ENCODE data around the gene PPTC7. TPM values are rescaled to one million over a fixed set of nuclear protein-coding genes. Genes with fewer than 3 reads are reported as not detected.
A peak's percentile ranks its signal among the peaks of the same experiment; 100 is the strongest.

PPTC7 gene
- total and polyA plus RNA-seq, 2 of the 4 experiments (the other 2 are of a cell fraction) = 4.1 to 6.8 TPM

DNA sequence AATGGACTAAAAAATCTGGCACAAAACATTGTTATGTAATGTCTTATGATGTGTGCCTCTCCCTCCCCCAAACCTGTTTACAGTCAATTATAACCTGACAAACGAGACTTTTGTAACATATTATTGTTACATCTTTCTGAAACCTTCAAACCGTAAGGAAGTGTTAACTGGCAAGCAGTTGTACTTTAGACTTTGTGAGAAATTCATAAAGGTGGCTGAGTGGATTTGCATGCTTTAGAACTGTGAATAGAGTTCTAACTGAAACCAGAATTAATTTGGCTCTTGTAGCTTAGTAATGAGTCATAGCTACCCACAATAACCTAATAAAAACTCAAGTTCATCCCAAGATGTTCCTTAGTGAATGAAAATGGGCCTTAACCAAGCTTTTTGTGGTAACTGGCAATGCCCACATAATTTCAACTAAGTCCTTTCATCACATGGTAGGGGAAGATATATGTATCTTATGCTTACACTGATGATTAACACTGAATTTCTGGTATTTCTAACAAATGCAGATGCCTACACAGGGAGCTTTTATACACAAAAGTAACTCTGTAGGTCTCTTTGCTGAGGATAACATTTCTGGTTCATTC lies 51.3 kb downstream of the PPTC7 start:
- no peak overlapping the region for H3K27ac ChIP-seq (ENCODE audit: insufficient read depth, low read length)
- no peak overlapping the region; the same call in 1 of the 2 replicates for H3K4me2 ChIP-seq (ENCODE audit: low read depth, low read length)
- ChIA-PET POLR2A (ENCODE audit: unreplicated experiment) (no interaction called here), CTCF (no interaction called here)
- no peak overlapping the region for H2BK20ac ChIP-seq (ENCODE audit: low read depth, low read length)
- no peak overlapping the region for H4K8ac ChIP-seq (ENCODE audit: low read depth in 2 of 2, low read length in 2 of 2)
- H3K9me3 ChIP-seq (ENCODE audit: control insufficient read depth, insufficient read depth, low read length) = no peaks in the 10 kb centered on the region
- peaks cover 6% of the 10 kb centered on the region for H3K9me1 ChIP-seq (ENCODE audit: insufficient read depth, low read length)
- intact Hi-C loops (cut with micrococcal nuclease) (no loop called here), dilution Hi-C loops (cut with HindIII; ENCODE audit: low sequenced_read_pairs, unreplicated experiment) (no loop called here), in situ Hi-C loops (cut with MboI; ENCODE audit: low sequenced_read_pairs) (no loop called here)
- peaks cover 8% of the 10 kb centered on the region for H3K36me3 ChIP-seq (ENCODE audit: control insufficient read depth, insufficient read depth, low read length)
- TF ChIP-seq FOS (IDR thresholded peaks at IDR 0.05; ENCODE audit: low read depth, low read length) (peak; percentile 30; the same call in 1 of the 2 replicates), SMC3 (IDR thresholded peaks at IDR 0.05; ENCODE audit: low read depth, low read length) (no peak)
- H3K4ac ChIP-seq (ENCODE audit: low read depth, low read length) = no peak overlapping the region
- H3K4me3 ChIP-seq (ENCODE audit: insufficient read depth, low read depth, low read length) = no peak overlapping the region
- H4K91ac ChIP-seq (ENCODE audit: insufficient read depth, low read depth, low read length) = no peak overlapping the region
- no peak overlapping the region for H3K14ac ChIP-seq (replicated peaks; ENCODE audit: low read depth, low read length)
- H2BK15ac ChIP-seq (ENCODE audit: low read depth, low read length) = no peak overlapping the region; the same call in 2 of the 3 replicates
- no peak overlapping the region for H4K5ac ChIP-seq (ENCODE audit: low read depth, low read length)
- H2AK5ac ChIP-seq (ENCODE audit: low read depth, low read length) = 0 out of 2 replicates have a peak overlapping the region, but pooled peaks have one; percentile 65
- H2AK9ac ChIP-seq (replicated peaks; ENCODE audit: low read depth, low read length, poor library complexity) = no peak overlapping the region
- BruUV-seq (replicated peaks) = no TSS peak
- H2AFZ ChIP-seq (replicated peaks; ENCODE audit: low read length, poor library complexity) = no peak overlapping the region
- H3K56ac ChIP-seq (ENCODE audit: extremely low read depth, insufficient read depth, low read length) = no peak overlapping the region
- DNase-seq (peak; percentile 53), ATAC-seq (ENCODE audit: low read depth) (peak; percentile 66)
- peaks cover 23 to 26% of the 10 kb centered on the region in 2 experiments for H3K79me1 ChIP-seq (ENCODE audit: low read depth in 1 of 2, low read length in 2 of 2)
- no peak overlapping the region for H2BK120ac ChIP-seq (ENCODE audit: low read depth, low read length)
- H4K20me1 ChIP-seq (ENCODE audit: insufficient read depth, low read length) = peaks cover 8% of the 10 kb centered on the region; the same call in 1 of the 2 replicates
- no peak overlapping the region for H3K23ac ChIP-seq (ENCODE audit: low read depth, low read length)
- H3K27me3 ChIP-seq (ENCODE audit: control insufficient read depth, insufficient read depth, low read length) = no peaks in the 10 kb centered on the region
- H2BK5ac ChIP-seq (ENCODE audit: low read depth, low read length, poor library complexity, severe bottlenecking) = no peak overlapping the region
- H3K18ac ChIP-seq (ENCODE audit: low read depth, low read length) = no peak overlapping the region; the same call in 1 of the 2 replicates
- peaks cover 10% of the 10 kb centered on the region for H3K4me1 ChIP-seq (ENCODE audit: control insufficient read depth, insufficient read depth, low read length)
- no peak overlapping the region for H3K9ac ChIP-seq (ENCODE audit: low read depth, low read length)
- WGBS, 2 experiments (ENCODE audit: extremely low coverage in 2 of 2, insufficient read length in 1 of 2) = no CpG with 5 or more reads among the region's 2 CpGs
